Astrocyte (in vitro differentiated cells and primary cell): Measurements from ENCODE around the gene ROGDI. TPM values are rescaled to one million over a fixed set of nuclear protein-coding genes. Genes with fewer than 3 reads are reported as not detected.

Experiments used
- DNase-seq: peaks from one replicate; pipeline ENCODE4 v3.0.0-alpha.2; 2010; ENCODE audit warnings: low read depth
- FAIRE-seq: peaks from 2 replicates; lab custom pipeline; 2011; peaks lifted over from hg19 to GRCh38; lab: Jason Lieb, UNC
- H2AFZ ChIP-seq: 2 replicates; pipeline ENCODE4 v1.6.0; 2012; ENCODE audit warnings: low read depth, low read length, inconsistent platforms
- H3K27ac ChIP-seq: 2 replicates; pipeline ENCODE4 v1.5.1; 2011; ENCODE audit warnings: low read depth, low read length, inconsistent platforms
- H3K27me3 ChIP-seq: 2 replicates; pipeline ENCODE4 v1.6.0; 2011; ENCODE audit warnings: low read length, inconsistent platforms; ENCODE audit not compliant: insufficient read depth
- H3K36me3 ChIP-seq: 2 replicates; pipeline ENCODE4 v1.5.1; 2011; ENCODE audit warnings: low read length, inconsistent platforms; ENCODE audit not compliant: insufficient read depth
- H3K4me1 ChIP-seq: 2 replicates; pipeline ENCODE4 v1.5.1; 2011; ENCODE audit warnings: low read length, inconsistent platforms; ENCODE audit not compliant: insufficient read depth
- H3K4me2 ChIP-seq: 2 replicates; pipeline ENCODE4 v1.6.0; 2012; ENCODE audit warnings: low read length, inconsistent platforms
- H3K4me3 ChIP-seq: 2 replicates; pipeline ENCODE4 v1.5.1; 2011; ENCODE audit warnings: low read depth, mild to moderate bottlenecking, low read length, inconsistent platforms; ENCODE audit not compliant: insufficient read depth
- H3K79me2 ChIP-seq: 2 replicates; pipeline ENCODE4 v1.6.0; 2012; ENCODE audit warnings: mild to moderate bottlenecking, low read length, inconsistent platforms; ENCODE audit not compliant: insufficient read depth
- H3K9ac ChIP-seq: 2 replicates; pipeline ENCODE4 v1.6.0; 2012; ENCODE audit warnings: mild to moderate bottlenecking, low read length, inconsistent platforms
- H3K9me3 ChIP-seq: 2 replicates; pipeline ENCODE4 v1.5.1; 2012; ENCODE audit warnings: low read depth, mild to moderate bottlenecking, low read length, inconsistent platforms; ENCODE audit not compliant: insufficient read depth
- H4K20me1 ChIP-seq: 2 replicates; pipeline ENCODE4 v1.6.0; 2012; ENCODE audit warnings: low read length, inconsistent platforms; ENCODE audit not compliant: insufficient read depth
- H3K27ac Mint-ChIP-seq: one replicate; pipeline ENCODE4 v1.8.0; 2021; ENCODE audit warnings: mild to moderate bottlenecking, mixed read lengths; ENCODE audit not compliant: unreplicated experiment
- H3K27me3 Mint-ChIP-seq: one replicate; pipeline ENCODE4 v1.8.0; 2021; ENCODE audit warnings: low read depth, mixed read lengths; ENCODE audit not compliant: unreplicated experiment
- H3K36me3 Mint-ChIP-seq: one replicate; pipeline ENCODE4 v1.8.0; 2021; ENCODE audit warnings: low read depth, mixed read lengths; ENCODE audit not compliant: unreplicated experiment
- H3K4me1 Mint-ChIP-seq: one replicate; pipeline ENCODE4 v1.8.0; 2021; ENCODE audit warnings: low read depth, mixed read lengths; ENCODE audit not compliant: unreplicated experiment
- H3K4me3 Mint-ChIP-seq: one replicate; pipeline ENCODE4 v1.8.0; 2021; ENCODE audit warnings: mild to moderate bottlenecking, moderate library complexity, mixed read lengths; ENCODE audit not compliant: unreplicated experiment
- H3K9me3 Mint-ChIP-seq: one replicate; pipeline ENCODE4 v1.8.0; 2021; ENCODE audit warnings: mild to moderate bottlenecking, mixed read lengths; ENCODE audit not compliant: unreplicated experiment
- EZH2 ChIP-seq: IDR thresholded peaks from 2 replicates; pipeline ENCODE4 v1.6.1; 2012; ENCODE audit warnings: mild to moderate bottlenecking, low read length, inconsistent platforms; ENCODE audit not compliant: insufficient read depth
- total RNA-seq: library from RNA; stranded (reverse); gene quantifications from 2 replicates; pipeline ENCODE4 v1.2.1, GENCODE V29; 2021
- TF ChIP-seq, protein P1 (sequence below): IDR thresholded peaks from 2 replicates; pipeline ENCODE4 v1.5.1; 2011; ENCODE audit warnings: low read depth, mild to moderate bottlenecking, inconsistent platforms, low read length, moderate library complexity; ENCODE audit not compliant: insufficient read depth

Gene ROGDI
- total RNA-seq, 1 donor from 2014 or later = 33.6 TPM

DNA sequence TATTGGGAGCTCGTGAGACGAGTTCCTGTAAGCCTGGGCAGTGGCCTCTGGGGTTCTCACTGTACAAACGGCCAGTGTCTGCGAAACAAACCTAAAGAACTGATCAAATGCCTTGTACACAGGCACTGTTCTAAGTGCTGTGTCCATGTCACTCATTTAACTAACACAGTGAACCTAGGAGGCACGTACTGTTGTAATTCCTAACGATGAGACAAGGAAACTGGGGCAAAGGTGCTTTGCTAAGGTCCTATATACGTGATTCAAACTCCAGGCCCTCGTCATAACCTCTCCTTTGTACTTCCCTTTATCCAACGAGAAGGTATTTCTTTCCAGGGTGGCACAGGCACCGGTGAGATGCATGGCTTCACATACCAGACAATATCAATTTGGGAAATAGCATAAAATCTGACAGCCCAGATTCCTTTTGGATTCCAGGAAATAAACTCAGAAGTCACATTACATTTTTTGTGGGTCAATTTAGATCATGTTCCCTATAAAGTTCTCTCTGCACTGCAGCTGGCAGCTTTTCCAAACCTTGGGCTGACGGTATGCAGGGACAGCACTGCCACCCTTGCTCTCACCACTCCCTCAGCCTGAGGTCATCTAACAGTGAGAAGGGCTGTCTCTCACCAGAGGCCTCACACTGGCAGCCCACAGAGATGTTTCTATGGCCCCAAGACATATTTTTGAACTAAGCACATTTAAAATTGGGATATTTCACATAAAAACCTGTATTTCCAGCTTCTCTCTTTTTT is 26.3 kb upstream of the ROGDI start:
- no peak overlapping the region for H2AFZ ChIP-seq
- H3K27ac Mint-ChIP-seq = no peak overlapping the region
- FAIRE-seq (no peak), DNase-seq (no peak)
- peaks cover 4% of the 10 kb centered on the region for H3K36me3 Mint-ChIP-seq
- peaks cover 16% of the 10 kb centered on the region for H3K79me2 ChIP-seq
- no peaks in the 10 kb centered on the region for H3K9me3 ChIP-seq
- no peaks in the 10 kb centered on the region for H3K27me3 ChIP-seq
- H3K9me3 Mint-ChIP-seq = no peaks in the 10 kb centered on the region
- no peak overlapping the region for H3K4me2 ChIP-seq
- H3K4me3 ChIP-seq = no peak overlapping the region
- H3K9ac ChIP-seq = no peak overlapping the region
- TF ChIP-seq, protein P1, sequence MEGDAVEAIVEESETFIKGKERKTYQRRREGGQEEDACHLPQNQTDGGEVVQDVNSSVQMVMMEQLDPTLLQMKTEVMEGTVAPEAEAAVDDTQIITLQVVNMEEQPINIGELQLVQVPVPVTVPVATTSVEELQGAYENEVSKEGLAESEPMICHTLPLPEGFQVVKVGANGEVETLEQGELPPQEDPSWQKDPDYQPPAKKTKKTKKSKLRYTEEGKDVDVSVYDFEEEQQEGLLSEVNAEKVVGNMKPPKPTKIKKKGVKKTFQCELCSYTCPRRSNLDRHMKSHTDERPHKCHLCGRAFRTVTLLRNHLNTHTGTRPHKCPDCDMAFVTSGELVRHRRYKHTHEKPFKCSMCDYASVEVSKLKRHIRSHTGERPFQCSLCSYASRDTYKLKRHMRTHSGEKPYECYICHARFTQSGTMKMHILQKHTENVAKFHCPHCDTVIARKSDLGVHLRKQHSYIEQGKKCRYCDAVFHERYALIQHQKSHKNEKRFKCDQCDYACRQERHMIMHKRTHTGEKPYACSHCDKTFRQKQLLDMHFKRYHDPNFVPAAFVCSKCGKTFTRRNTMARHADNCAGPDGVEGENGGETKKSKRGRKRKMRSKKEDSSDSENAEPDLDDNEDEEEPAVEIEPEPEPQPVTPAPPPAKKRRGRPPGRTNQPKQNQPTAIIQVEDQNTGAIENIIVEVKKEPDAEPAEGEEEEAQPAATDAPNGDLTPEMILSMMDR = no peak
- TF ChIP-seq EZH2 = no peak
- no peaks in the 10 kb centered on the region for H3K27me3 Mint-ChIP-seq
- H3K4me3 Mint-ChIP-seq = no peak overlapping the region
- H3K4me1 ChIP-seq = no peaks in the 10 kb centered on the region
- H3K27ac ChIP-seq = no peak overlapping the region
- H3K36me3 ChIP-seq = peaks cover 54% of the 10 kb centered on the region
- peaks cover 50% of the 10 kb centered on the region for H4K20me1 ChIP-seq
- H3K4me1 Mint-ChIP-seq = peaks cover 1% of the 10 kb centered on the region

DNA sequence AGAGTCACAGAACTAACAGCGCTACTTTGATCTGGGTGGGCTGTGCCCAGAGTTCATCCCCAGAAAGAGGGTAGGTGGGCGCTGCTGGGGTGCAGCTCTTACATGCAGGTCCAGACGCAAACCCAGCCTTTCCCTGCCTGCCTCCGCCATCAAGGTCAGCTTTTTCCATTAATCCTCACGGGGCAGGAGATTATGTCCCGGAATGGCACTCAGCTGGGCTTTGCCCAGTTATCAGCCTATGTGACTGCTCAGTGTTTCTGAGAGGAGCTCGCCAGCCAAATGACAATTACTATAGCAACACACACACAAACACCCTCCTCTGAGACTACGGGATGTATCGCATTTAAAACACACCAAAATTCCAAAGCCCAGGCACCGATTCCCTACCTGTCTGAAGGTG is 24.5 kb upstream of the ROGDI start:
- Histone ChIP-seq H3K9me3 (no peaks in the 10 kb centered on the region), H3K36me3 (peaks cover 54% of the 10 kb centered on the region), H3K4me2 (no peak overlapping the region), H4K20me1 (peaks cover 38% of the 10 kb centered on the region), H3K4me3 (no peak overlapping the region), H3K27me3 (no peaks in the 10 kb centered on the region), H3K79me2 (peaks cover 13% of the 10 kb centered on the region), H3K27ac (no peak overlapping the region), H3K9ac (no peak overlapping the region), H3K4me1 (no peaks in the 10 kb centered on the region), H2AFZ (no peak overlapping the region)
- no peaks in the 10 kb centered on the region for H3K9me3 Mint-ChIP-seq
- H3K36me3 Mint-ChIP-seq = peaks cover 7% of the 10 kb centered on the region
- FAIRE-seq = no peak
- DNase-seq = no peak
- no peak overlapping the region for H3K27ac Mint-ChIP-seq
- H3K4me3 Mint-ChIP-seq = no peak overlapping the region
- peaks cover 1% of the 10 kb centered on the region for H3K4me1 Mint-ChIP-seq
- no peaks in the 10 kb centered on the region for H3K27me3 Mint-ChIP-seq
- TF ChIP-seq, protein P1 = no peak
- no peak for TF ChIP-seq EZH2

DNA sequence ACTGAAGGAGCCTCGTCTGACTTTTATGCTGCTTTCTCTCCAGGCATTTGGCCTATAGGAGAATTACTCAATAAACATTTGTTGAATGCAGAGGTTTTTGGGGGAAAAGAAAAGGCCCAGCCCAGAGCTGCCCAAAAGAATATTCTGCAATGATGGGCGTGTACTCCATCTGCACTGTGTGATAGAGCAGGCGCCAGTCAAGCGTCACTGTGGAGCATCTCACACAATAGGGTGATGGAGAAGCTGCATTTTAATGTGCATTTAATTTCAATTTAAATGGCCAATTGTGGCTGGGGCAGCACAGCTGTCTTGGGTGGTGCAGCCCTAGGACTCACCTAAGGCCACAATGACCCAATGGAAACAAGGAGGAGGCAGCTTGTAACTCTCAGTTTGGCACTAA is 24.1 kb upstream of the ROGDI start:
- H3K36me3 Mint-ChIP-seq = peaks cover 10% of the 10 kb centered on the region
- H3K4me1 ChIP-seq = no peaks in the 10 kb centered on the region
- no peaks in the 10 kb centered on the region for H3K9me3 ChIP-seq
- no peak overlapping the region for H3K9ac ChIP-seq
- TF ChIP-seq, protein P1 = no peak
- TF ChIP-seq EZH2 = no peak
- H3K4me1 Mint-ChIP-seq = peaks cover 1% of the 10 kb centered on the region
- FAIRE-seq (no peak), DNase-seq (no peak)
- no peak overlapping the region for H3K4me2 ChIP-seq
- no peak overlapping the region for H2AFZ ChIP-seq
- H3K27me3 Mint-ChIP-seq = no peaks in the 10 kb centered on the region
- no peaks in the 10 kb centered on the region for H3K27me3 ChIP-seq
- no peak overlapping the region for H3K4me3 Mint-ChIP-seq
- peaks cover 58% of the 10 kb centered on the region for H3K36me3 ChIP-seq
- H3K9me3 Mint-ChIP-seq = no peaks in the 10 kb centered on the region
- peaks cover 13% of the 10 kb centered on the region for H3K79me2 ChIP-seq
- no peak overlapping the region for H3K27ac Mint-ChIP-seq
- H3K27ac ChIP-seq = no peak overlapping the region
- H3K4me3 ChIP-seq = no peak overlapping the region
- peaks cover 41% of the 10 kb centered on the region for H4K20me1 ChIP-seq
